Measurements from ENCODE around the gene RFTN2. TPM values are rescaled to one million over a fixed set of nuclear protein-coding genes. Genes with fewer than 3 reads are reported as not detected.

RFTN2 gene
- total and polyA plus RNA-seq, 8 donors: 0.45 to 13.3 (median 2.1) TPM

- DNase-seq: peak in 1 of 2 donors; percentile 17
- Histone ChIP-seq H3K4me3 (no peak overlapping the region), H3K27ac (no peak overlapping the region), H3K27me3 (no peaks in the 10 kb centered on the region), H3K9me3 (no peaks in the 10 kb centered on the region), H3K4me1 (peaks cover 0 to 21% (median 8%) of the 10 kb centered on the region in 4 donors), H3K36me3 (peaks cover 30 to 79% (median 68%) of the 10 kb centered on the region in 4 donors)
- TF ChIP-seq CTCF (IDR thresholded peaks at IDR 0.05): no peak
- no peak for TF ChIP-seq POLR2A (IDR thresholded peaks at IDR 0.05)
- no peak for TF ChIP-seq POLR2AphosphoS5 (IDR thresholded peaks at IDR 0.05)
- TF ChIP-seq EP300 (IDR thresholded peaks at IDR 0.05): no peak
- intact Hi-C loops (cut with DNase I; ENCODE audit: low total_unique reads): no loop called here
- WGBS, 5 donors: 20 to 40% (median 24%) methylated on average over 2 of the region's 2 CpGs
Observed at GRCh38 chr2:197538412-197538811, 137.0 kb downstream of the RFTN2 start.

Small RNA genes within 50 kb of the gene (small RNA-seq; reads per million reads assigned to genes)
- gene AC020550.1: 0 reads per million in 4 donors

Other genes starting within 250 kb of the RFTN2 start
- gene SF3B1, start 240.6 kb downstream of the RFTN2 start, total RNA-seq: 100 to 1,000 TPM; 154 to 520 (median 382) TPM
- 100 to 1,000 TPM in 1 of 3 donors, 10 to 100 TPM in 2; 47.4 to 201 (median 51.5) TPM for gene SF3B1, start 240.6 kb downstream of the RFTN2 start, polyA plus RNA-seq
- gene COQ10B, start 222.0 kb downstream of the RFTN2 start, total RNA-seq: 10 to 100 TPM in 3 of 5 donors, 1 to 10 TPM in 2; 2.9 to 47.7 (median 17.0) TPM
- gene COQ10B, start 222.0 kb downstream of the RFTN2 start, polyA plus RNA-seq: 10 to 100 TPM; 11.0 to 30.1 (median 22.9) TPM
- gene HSPD1, start 175.7 kb downstream of the RFTN2 start, total RNA-seq: 100 to 1,000 TPM in 2 of 5 donors, 10 to 100 TPM in 3; 79.9 to 218 (median 98.2) TPM
- gene HSPD1, start 175.7 kb downstream of the RFTN2 start, polyA plus RNA-seq: 100 to 1,000 TPM; 143 to 174 (median 147) TPM
- gene HSPE1, start 175.2 kb downstream of the RFTN2 start, total RNA-seq: 100 to 1,000 TPM in 2 of 5 donors, 10 to 100 TPM in 3; 27.4 to 122 (median 74.0) TPM
- 100 to 1,000 TPM; 171 to 218 (median 214) TPM for gene HSPE1, start 175.2 kb downstream of the RFTN2 start, polyA plus RNA-seq
- 10 to 100 TPM in 4 of 5 donors, 1 to 10 TPM in 1; 2.6 to 56.0 (median 33.9) TPM for gene MOB4, start 159.5 kb downstream of the RFTN2 start, total RNA-seq
- 10 to 100 TPM; 20.9 to 31.5 (median 23.0) TPM for gene MOB4, start 159.5 kb downstream of the RFTN2 start, polyA plus RNA-seq
- gene MARS2, start 29.8 kb upstream of the RFTN2 start, total RNA-seq: 10 to 100 TPM in 1 of 5 donors, 1 to 10 TPM in 3, under 1 TPM in 1; 0.58 to 14.8 (median 6.8) TPM
- 1 to 10 TPM; 2.4 to 3.2 (median 3.0) TPM for gene MARS2, start 29.8 kb upstream of the RFTN2 start, polyA plus RNA-seq
- not detected for gene BOLL, start 109.7 kb upstream of the RFTN2 start, total RNA-seq
- gene BOLL, start 109.7 kb upstream of the RFTN2 start, polyA plus RNA-seq: not detected
- gene PLCL1, start 129.0 kb upstream of the RFTN2 start, total RNA-seq: 10 to 100 TPM in 2 of 5 donors, 1 to 10 TPM in 3; 2.2 to 28.7 (median 4.1) TPM
- gene PLCL1, start 129.0 kb upstream of the RFTN2 start, polyA plus RNA-seq: 1 to 10 TPM in 1 of 3 donors, under 1 TPM in 2; 0.93 to 1.4 (median 0.93) TPM